HG02885 (cell line): ENCODE data around the gene ZFP36.
A peak's percentile ranks its signal among the peaks of the same experiment; 100 is the strongest.

ENCODE experiments used
- ATAC-seq: cut with Tn5 transposase; IDR thresholded peaks from one replicate; pipeline ENCODE4 v1.9.1; 2021; ENCODE audit warnings: mild to moderate bottlenecking; ENCODE audit not compliant: unreplicated experiment, poor library complexity

Gene ZFP36

DNA sequence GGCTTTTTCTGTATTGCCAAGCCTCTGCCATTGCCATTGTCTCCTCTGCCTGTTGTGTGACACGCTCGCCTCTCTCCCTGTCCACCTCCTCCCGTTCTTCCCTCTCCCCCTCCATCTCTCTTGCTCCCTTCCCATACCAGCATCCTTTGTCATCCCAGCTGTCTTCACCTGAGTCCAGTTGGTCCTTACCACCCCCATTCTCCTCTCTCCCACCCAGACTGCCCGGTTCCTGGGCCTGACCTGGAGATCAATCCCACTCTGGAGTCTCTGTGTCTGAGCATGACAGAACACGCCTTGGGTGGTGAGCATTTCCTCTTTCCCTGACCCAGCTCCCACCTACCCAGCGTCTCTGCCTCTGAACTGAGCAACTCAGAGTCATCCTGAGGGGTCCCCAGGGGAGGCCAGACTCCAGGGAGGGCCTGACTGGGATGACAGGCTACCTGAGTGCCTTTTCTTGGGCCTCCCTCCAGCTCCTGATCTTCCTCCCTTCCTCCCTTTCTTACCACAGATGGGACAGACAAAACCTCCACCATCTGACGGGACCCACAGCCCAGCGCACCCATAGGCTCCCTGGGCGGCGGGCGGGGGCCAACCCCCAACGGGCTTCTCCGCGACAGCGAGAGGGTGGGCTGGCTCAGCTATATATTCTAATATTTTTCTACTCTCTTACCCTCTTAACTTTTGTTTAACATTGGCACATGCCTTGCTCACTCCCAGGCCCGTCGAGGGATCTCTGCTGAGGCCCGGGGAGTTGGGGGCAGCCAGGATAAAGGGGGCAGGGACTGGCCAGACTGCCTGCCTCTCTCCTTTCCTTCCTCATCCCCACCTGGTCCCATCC lies 23.4 kb upstream of the ZFP36 start:
- ATAC-seq, result no peak

DNA sequence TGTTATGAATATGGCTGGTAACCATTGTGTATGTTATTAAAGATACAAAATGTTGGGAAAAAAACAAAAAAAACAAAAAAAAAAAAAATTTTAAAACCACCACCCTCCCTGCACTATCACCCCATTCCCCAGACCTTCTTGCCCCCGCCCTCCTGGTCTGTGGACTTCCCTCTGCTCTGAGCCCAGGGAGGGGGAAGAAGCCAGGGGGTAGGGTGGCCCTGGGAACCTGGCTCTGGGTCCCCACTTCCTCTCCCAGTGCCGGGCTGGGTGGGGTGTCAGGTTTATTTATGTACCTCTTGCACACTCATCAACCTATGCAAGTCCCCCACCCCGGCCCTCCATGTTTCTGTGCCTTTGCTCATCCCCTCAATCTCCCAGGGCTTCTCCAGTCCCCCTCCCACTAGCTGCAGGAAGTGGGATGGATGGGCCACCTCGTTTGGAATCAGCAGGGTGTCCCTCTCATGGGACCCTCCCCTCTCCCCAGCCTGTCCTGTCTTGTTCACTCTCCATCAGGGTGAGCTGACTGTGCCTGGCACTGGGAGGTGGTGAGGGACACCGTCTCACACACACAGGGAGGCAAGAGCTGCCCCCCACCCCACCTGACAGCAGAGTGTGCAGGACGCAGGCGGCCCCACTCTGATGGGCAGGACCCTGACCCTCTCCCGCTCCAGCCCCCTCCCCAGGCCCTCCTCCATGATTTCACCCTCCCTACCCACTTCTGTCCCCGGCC lies 21.6 kb upstream of the ZFP36 start:
- no peak for ATAC-seq

DNA sequence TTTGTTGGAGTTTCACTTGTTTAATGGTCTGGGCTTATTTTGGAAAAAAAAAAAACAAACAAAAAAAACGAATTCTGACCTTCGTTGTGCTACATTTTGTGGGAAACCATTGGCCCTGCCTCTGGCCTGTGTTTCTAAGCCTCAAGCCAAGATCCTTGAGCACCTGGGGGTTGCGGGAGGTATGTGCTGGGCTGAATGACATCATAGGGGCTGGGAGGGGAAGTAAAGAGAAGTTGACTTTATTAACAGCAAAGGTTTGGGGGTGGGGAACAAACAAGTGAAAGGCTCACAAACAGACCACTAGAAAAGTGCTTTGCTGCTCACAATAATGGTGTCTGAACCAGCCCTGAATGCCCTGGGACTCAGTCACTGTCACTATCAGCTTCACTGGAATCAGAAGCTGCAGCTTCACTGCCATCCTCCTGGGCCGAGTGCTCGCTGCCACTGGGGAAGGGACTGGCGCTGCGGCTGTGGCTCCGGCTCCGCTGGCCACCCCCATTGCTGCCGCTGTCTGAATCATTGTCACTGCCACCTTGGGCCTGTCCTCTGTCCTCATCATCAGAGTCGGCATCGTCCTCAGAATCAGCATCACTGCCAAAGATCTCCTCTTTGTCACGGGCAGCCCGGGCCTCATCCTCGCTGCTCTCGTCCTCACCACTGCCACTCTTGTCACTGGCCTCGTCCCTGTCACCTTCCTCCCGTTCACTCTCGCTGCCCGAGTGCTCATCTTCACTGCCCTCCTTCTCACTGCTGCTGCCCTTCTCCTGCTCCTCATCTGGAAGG lies 20.8 kb upstream of the ZFP36 start:
- no peak for ATAC-seq

DNA sequence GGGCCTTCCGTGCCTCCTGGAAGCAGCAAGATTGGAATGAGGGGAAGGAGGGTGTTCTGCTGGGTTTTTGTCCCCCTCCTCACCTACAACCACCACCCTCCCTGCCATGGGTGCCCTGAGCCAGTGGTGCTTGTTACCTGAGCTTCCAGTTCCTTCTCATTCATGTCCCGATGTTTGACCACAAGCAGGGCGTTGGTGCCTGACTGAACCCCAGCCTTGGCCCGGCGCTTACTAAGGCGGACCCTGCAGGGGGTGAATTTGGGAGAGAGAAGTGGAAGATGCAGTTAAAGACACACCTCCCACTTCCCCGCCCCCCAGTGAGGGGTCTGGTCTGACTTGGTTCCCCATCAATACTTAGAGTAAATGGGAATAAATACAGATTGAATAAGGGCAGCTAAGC lies 20.1 kb upstream of the ZFP36 start:
- no peak for ATAC-seq

DNA sequence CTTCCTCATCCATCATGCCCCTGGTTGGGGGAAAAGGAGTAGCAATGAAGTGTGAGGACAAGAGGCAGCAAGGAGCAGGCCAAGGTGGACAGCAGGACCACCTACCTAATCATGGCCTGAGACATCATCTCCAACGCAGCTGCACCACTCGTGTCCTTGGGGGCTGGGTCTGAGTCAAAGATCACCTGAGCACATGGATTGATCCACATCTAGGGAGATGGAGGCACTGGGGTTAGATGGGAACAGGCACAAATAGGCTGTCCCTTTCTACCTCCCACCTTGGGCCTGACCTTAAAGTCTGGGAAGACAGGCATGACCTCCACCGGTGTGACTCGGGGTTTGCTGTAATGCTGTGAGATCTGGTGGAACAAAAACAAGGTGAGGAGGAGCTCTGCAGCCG lies 18.0 kb upstream of the ZFP36 start:
- ATAC-seq, result no peak

DNA sequence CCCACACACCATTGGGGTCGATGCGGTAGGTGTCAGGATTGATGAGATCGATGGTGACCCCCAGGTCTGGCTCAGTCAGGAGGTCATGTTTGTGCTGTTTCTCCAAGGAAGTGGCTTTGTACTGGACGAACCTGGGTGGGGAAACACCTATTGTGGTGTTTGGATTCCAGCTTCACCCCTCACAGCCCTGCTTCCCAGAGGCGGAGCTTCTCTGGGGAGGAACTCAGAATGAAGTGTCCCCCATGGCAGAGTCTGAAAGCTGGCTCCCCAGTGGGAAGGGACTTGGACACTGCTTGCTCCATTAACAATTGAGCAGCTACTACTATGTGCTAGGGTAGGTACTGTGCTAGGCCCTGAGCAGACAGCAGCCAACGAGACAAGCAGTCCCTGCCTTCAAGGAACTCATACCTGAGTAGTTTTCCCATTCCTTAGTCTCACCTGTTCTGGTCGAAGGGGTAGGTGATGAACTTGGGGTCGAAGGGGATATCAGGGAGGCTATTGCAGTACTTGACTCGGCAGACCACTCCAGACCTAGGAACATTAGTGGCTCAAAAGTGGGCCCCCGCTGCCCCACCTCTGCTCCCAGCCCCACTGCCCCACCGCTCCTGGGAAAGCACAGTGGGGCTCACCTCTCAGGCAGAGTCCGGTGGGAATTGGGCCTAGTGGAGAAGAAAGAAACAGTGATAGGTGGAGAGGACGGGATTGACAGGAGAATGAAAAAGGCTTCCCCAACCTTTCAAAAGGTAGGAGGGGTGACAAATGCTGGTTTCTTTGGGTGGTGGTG lies 16.8 kb upstream of the ZFP36 start:
- ATAC-seq, result no peak

DNA sequence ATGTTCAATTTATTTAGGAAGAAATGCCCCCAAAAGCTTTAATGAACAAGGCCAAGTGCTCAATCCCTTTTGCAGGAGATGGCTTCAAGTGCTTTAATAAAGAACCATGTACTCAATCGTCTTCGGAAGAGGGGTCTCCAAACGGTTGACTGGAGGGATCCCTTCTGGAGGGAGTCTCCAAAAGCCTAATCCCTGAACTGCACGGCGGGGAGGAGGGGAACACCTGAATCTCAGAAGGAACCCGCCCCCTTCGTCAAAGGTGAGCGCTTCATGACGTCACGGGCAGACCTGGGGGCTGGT lies 16.2 kb upstream of the ZFP36 start:
- ATAC-seq, result no peak

DNA sequence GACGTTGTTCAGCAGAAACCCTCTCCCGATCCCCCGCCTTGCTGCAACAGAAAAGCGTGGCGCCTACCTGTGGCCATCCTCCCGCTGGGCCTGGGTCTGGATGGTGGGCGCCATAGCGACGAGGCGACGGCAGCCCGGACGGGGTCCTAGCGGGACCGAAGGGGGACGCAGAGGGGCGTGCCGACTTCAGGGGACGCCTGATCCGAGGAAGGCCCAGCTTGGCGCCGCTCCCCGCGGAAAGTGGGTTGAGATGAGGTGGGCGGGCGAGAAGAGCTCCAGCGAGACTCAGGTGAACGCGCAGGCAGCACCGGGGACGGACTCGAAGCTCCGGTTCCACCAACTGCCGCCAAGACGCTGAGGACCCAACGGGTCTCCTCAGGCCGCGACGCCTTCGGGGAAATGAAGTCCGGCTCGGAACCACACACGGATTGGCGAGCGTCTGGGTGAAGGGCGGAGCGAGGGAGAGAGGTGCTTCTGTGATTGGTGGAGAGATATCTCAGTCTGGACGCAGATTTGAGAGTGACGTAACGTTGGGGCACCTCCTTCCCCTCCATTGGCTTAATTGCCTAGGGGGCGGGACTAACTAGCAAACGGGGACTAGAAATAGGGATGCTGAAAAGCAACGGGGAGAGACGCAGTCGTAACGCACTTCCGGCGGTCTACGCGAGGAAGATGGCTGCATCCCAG lies 15.8 kb upstream of the ZFP36 start, which contains the start of the genes MED29 and PAF1:
Gene MED29, plus strand, starts transcription at position 628 of the 687 bp plus-strand sequence. Its CDS starts 45 bp downstream, at position 673.
Gene PAF1, minus strand, starts transcription at position 356 of the 687 bp plus-strand sequence. Its CDS starts 242 bp downstream, at position 114.
- ATAC-seq, result peak; percentile 95

DNA sequence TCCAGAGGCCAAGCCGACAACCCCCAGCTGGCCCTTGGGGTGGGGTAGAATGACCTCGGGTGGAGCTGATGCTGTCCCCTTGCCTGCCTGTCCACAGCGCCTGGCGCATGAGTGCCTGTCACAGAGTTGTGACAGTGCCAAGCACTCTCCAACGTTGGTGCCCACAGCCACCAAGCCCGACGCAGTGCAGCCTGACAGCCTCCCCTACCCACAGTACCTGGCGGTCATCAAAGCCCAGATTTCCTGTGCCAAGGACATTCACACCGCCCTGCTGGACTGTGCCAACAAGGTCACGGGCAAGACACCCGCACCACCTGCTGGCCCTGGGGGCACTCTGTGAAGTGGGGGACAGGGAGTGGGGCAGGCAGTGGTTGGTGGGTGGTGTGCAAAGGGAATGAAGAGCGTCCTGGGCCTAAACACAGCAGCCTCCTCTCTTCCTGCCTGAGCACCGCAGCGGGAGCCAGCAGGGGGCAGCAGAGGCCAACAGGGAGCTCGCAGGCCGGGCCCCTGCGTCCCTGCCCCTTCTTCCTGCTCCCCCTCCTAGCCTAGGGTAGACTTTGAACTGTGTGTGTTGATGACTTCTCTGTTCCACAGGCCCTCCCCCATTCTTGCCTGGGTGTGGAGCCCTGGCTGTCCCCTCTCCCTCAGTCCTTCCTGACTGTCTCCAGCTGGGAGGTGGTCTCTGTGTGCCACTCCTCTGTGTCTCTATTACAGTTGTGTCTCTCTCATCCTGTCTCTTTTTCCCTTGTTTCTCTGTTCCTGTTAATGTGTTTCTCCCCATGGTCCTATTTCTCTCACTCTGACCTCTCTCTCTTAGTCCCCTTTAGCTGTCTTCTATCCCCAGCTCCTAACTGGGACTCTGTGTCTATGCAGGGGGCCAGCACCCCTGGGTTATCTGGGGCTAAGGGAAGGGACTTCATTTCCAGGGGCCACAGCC lies 9.0 kb upstream of the ZFP36 start:
- peak; percentile 46 for ATAC-seq

DNA sequence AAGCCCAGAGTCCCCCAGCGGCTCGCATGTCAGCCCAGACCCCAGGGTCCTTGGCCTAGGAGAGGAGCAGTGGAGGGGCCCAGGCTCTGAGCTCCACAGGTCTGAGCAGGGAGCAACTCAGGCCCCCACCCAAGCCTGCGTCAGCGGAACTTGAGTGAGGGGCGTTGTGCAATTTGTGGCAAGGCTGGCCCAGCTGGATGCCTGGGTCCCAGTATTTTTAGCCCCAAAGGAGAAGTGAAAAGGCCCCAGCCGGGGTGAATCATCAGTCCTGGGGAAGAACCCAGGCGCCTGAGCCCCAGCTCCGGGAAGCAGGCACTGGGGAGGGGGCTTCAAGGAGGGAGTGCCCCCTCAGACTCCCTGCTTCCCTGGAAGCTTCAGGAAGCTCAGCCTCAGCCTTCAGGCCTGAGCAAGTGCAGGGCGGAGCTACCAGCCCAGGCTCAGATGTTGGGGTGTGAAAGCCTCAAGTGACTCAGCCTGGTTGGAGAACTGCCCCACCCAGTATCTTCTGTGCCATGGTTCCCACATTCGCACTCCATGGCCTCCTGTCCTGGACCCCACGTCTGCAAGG lies 8.3 kb upstream of the ZFP36 start:
- no peak for ATAC-seq

DNA sequence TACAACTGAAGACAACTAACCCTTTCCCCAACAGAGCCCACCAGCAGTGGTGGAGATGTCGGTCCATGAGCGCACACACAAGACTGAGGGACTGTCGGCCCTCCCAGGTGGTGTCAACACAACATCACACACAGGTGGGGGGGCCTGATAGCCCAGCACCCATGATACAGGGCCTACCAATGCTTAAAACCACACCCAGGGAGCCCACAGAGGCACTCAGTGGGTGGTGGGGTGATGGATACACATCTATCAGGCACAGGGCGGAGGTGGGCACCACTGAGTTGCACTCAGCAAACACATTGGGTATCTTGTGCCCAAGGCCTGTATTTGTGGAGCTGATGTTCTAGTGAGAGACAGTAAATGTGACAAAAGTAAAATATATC lies 7.0 kb upstream of the ZFP36 start:
- no peak for ATAC-seq

DNA sequence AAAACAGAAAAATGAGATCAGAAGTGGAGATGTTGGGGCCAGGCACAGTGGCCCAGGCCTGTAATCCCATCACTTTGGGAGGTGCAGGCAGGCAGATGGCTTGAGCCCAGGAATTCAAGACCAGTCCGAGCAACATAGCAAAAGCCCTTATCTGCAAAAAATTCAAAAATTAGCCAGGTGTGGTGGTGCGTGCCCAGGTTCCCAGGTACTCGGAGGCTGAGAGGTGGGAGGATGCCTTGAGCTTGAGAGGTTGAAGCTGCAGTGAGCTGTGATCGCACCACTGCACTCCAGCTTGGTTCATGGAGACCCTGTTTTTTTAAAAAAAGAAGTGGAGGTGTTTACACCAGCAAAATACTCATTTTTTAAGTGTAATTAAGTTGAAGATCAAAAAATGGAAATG lies 6.6 kb upstream of the ZFP36 start:
- ATAC-seq, result no peak

DNA sequence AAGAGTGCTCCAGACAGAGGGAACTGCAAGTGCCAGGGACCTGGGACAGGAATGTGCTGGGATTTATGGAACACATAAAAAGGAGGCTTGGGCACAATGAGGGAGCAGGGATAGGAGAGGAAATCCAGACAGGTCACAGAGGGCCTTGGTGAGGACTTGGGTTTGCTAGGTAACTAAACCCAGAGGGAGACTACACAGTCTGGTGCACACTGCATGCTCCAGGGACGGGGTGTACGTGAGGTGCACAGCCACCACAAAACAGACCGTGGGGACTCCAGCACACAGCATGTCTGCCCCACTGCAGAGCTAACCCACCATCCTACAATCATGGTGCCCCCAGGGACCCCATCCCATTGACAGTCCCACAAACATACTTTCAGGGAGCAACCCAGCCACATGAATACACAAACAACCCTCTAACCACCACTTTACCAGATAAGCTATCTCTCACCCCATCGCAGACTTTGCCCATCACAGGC lies 5.5 kb upstream of the ZFP36 start:
- no peak for ATAC-seq

DNA sequence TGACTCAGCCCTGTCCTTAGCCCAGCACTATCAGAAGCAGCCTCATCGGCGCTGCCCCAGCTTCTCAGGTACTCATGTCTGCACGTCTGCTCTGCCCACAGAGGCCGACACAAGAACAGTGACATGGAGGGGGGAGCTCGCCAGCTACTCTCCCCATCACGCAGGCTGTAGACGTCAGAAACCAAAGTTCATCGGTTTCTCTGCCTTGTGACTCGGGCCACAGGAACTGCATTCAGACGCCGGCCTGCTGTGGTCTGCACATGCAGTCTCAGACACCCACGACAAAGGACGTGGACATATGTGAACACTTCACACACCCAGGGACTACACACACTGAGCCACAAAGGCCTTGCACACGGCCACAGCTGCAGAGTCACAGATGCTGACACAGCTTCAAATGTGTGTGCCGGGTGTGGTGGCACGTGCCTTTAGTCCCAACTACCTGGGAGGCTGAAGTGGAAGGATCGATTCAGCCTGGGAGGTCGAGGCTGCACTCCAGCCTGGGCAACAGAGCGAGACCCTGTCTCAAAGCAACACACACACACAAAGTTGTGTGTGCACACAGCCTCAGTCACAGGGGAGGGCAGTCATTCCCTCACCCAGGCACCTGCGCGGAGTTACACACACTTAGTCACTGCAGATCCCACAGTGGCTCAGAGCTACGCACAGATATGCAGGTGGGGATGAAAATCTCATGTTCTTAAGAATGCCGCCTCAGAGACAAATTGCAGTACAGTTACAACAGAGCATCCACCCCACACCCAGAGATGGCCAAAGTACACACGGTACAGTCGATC lies 4.9 kb upstream of the ZFP36 start:
- ATAC-seq, result peak; percentile 1

DNA sequence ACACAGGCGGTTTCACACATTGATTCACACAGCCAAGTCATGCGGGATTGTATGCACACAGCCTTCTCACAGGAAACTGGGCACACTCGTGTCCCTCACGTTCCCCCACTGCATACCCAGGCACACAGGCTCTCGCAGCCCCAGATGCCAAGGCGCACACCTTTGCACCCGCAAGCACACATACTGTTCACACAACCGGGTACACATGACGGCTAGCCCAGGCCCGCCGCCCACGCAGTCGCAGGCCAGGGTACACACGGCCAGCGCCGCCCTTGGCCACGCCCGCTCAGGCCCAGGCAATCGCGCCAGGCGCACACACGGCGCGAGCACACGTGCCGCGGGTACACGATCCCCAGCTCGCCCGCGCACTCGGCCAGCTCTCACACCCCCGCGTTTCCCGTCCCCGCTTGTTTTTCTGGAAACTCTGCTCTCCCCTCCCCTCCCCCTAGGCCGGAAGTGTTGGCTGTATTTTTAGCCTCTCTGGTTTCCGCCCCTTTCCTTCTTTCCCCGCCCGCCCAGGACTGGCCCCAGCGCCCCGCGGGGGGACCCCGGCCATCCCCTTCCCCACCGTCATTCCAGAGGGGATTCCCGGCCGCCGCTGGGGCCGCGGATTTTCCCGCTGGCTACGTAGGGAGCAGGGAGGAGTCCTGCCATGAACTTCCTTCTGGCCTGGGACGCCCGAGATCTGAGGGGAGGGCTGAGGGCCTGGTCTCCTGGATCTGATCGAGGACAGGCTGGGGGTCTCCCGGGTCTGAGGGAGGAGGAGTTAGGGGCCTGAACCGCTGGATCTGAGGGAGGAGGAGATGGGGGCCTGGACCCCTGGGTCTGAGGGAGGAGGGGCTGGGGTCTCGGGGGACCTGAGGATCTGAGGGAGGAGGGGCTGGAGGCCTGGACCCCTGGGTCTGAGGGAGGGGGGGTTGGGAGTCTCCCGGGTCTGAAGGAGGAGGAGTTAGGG lies 4.0 kb upstream of the ZFP36 start:
- ATAC-seq, result peak; percentile 32
